AG04450 (cell line): Measurements from ENCODE around the gene ACOT11. TPM values are rescaled to one million over a fixed set of nuclear protein-coding genes. Genes with fewer than 3 reads are reported as not detected.
"Not testable (repeated sequence)": the region's sequence is repeated elsewhere in the genome, so short reads cannot be mapped to it uniquely, and the experiment has no call there.

Source experiments
- CTCF ChIA-PET: fragments of 300-600, 350-600 bp; formaldehyde crosslinking; extraction: SDS; loops from one replicate; lab custom pipeline; 2022; ENCODE audit warnings: antibody characterized with exemption, inconsistent platforms; lab: Charles Lee
- POLR2A ChIA-PET: fragments of 350-600 bp; formaldehyde crosslinking; extraction: SDS; loops from one replicate; lab custom pipeline; 2021; ENCODE audit warnings: antibody characterized with exemption, inconsistent platforms; lab: Yijun Ruan, JAX
- DNase-seq: peaks from one replicate; pipeline ENCODE4 v3.0.0-alpha.2; 2011; ENCODE audit warnings: low read depth, low spot score
- H3K27ac ChIP-seq: one replicate; pipeline ENCODE4 v1.5.1; 2012; ENCODE audit warnings: low read depth, low read length, control low read depth
- H3K27me3 ChIP-seq: one replicate; pipeline ENCODE4 v1.6.0; 2012; ENCODE audit warnings: low read length; ENCODE audit not compliant: control insufficient read depth, insufficient read depth
- H3K4me3 ChIP-seq: 2 replicates; pipeline ENCODE4 v1.5.1; 2011; ENCODE audit warnings: mild to moderate bottlenecking, low read depth, low read length, control low read depth
- H3K9me3 ChIP-seq: 2 replicates; pipeline ENCODE4 v1.5.1; 2012; ENCODE audit warnings: low read length; ENCODE audit not compliant: control insufficient read depth, insufficient read depth
- CTCF ChIP-seq: IDR thresholded peaks from 2 replicates; pipeline ENCODE4 v1.5.1; 2011; ENCODE audit warnings: low read depth, low read length, control low read depth, inconsistent platforms
- polyA plus RNA-seq: library from polyadenylated mRNA; depleted of rRNA; stranded (reverse); fragments of >200 nt; gene quantifications from 2 replicates; pipeline ENCODE4 v1.2.3, GENCODE V29; 2011

Gene ACOT11
- polyA plus RNA-seq, 1 experiment, result 0.68 TPM

GRCh38 chr1:54624466-54625464 lies 76.7 kb downstream of the ACOT11 start:
- Histone ChIP-seq H3K4me3 (no peak overlapping the region), H3K9me3 (no peaks in the 10 kb centered on the region), H3K27ac (no peak overlapping the region), H3K27me3 (peaks cover 10% of the 10 kb centered on the region)
- no peak for DNase-seq
- ChIA-PET POLR2A (no interaction called here), CTCF (no interaction called here)
- TF ChIP-seq CTCF, result no peak

- ChIA-PET CTCF (no interaction called here), POLR2A (no interaction called here)
- Histone ChIP-seq H3K27me3 (peaks cover 9% of the 10 kb centered on the region), H3K4me3 (no peak overlapping the region), H3K9me3 (no peaks in the 10 kb centered on the region), H3K27ac (no peak overlapping the region)
- DNase-seq, result no peak
- no peak for TF ChIP-seq CTCF
Measured at GRCh38 chr1:54627196-54627595, 79.2 kb downstream of the ACOT11 start.

GRCh38 chr1:54635804-54636203 lies 87.8 kb downstream of the ACOT11 start:
- CTCF ChIA-PET, H3K9me3 ChIP-seq, H3K4me3 ChIP-seq, H3K27ac ChIP-seq, DNase-seq, POLR2A ChIA-PET: not testable (repeated sequence)
- H3K27me3 ChIP-seq, result peaks cover 27% of the 10 kb centered on the region

GRCh38 chr1:54636461-54637446 lies 88.7 kb downstream of the ACOT11 start:
- H3K9me3 ChIP-seq, CTCF ChIA-PET, POLR2A ChIA-PET, H3K4me3 ChIP-seq, DNase-seq, H3K27ac ChIP-seq: not testable (repeated sequence)
- peaks cover 30% of the 10 kb centered on the region for H3K27me3 ChIP-seq

GRCh38 chr1:54640361-54640760 lies 92.3 kb downstream of the ACOT11 start:
- Histone ChIP-seq H3K4me3 (no peak overlapping the region), H3K27ac (no peak overlapping the region), H3K9me3 (peaks cover 14% of the 10 kb centered on the region), H3K27me3 (peaks cover 28% of the 10 kb centered on the region)
- no peak for TF ChIP-seq CTCF
- DNase-seq, result no peak
- ChIA-PET POLR2A (no interaction called here), CTCF (no interaction called here)
